ENCODE measurements around the gene POGK. TPM values are rescaled to one million over a fixed set of nuclear protein-coding genes. Genes with fewer than 3 reads are reported as not detected.

POGK gene
- total RNA-seq, 2 donors from 2014 or later: 37.9 to 43.2 TPM

DNA sequence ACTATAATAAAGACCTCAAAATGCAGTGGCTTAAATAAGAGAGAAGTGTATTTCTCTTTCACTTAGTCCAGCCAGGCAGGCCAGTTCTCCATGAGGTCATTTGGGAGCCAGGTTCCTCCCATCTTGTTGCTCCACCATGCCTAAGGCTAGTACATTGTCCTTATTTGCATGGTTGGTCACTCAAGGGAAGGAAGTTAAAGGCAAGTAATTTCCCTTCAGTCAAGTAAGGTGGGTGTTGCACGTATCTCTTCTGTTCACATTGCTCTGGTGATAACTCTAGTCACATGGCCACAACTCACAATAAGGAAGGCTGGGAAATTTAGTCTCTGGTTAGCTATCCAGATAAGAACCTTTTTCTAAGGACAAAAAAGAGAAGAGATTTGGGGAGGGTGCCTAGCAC lies 64.0 kb downstream of the POGK start:
- Mint-ChIP-seq H3K4me3 (no peak overlapping the region), H3K27ac (no peak overlapping the region), H3K27me3 (ENCODE audit: insufficient read depth) (peaks cover 2% of the 10 kb centered on the region), H3K36me3 (ENCODE audit: low read depth) (no peaks in the 10 kb centered on the region), H3K4me1 (no peaks in the 10 kb centered on the region), H3K9me3 (peaks cover 4% of the 10 kb centered on the region)
- Histone ChIP-seq H3K36me3 (ENCODE audit: control insufficient read depth, insufficient read depth, low read length) (no peaks in the 10 kb centered on the region), H3K9me3 (ENCODE audit: control insufficient read depth, low read length) (peaks cover 3% of the 10 kb centered on the region), H3K4me1 (ENCODE audit: control insufficient read depth, insufficient read depth, low read length) (no peaks in the 10 kb centered on the region), H3K9ac (ENCODE audit: extremely low read depth, low read length, poor library complexity, severe bottlenecking) (no peak overlapping the region), H3K27me3 (ENCODE audit: control insufficient read depth, insufficient read depth, low read length, poor library complexity, severe bottlenecking) (no peaks in the 10 kb centered on the region), H3K4me3 (ENCODE audit: low read length) (no peak overlapping the region), H3K27ac (ENCODE audit: low read depth, low read length) (no peak overlapping the region)
- 88% methylated on average over 1 of the region's 1 CpG; no CpG with 5 or more reads in 1 of the 2 experiments for WGBS, 2 experiments (ENCODE audit: insufficient coverage in 1 of 2, insufficient read length in 1 of 2)
- DNase-seq: no peak
- TF ChIP-seq, protein P1, sequence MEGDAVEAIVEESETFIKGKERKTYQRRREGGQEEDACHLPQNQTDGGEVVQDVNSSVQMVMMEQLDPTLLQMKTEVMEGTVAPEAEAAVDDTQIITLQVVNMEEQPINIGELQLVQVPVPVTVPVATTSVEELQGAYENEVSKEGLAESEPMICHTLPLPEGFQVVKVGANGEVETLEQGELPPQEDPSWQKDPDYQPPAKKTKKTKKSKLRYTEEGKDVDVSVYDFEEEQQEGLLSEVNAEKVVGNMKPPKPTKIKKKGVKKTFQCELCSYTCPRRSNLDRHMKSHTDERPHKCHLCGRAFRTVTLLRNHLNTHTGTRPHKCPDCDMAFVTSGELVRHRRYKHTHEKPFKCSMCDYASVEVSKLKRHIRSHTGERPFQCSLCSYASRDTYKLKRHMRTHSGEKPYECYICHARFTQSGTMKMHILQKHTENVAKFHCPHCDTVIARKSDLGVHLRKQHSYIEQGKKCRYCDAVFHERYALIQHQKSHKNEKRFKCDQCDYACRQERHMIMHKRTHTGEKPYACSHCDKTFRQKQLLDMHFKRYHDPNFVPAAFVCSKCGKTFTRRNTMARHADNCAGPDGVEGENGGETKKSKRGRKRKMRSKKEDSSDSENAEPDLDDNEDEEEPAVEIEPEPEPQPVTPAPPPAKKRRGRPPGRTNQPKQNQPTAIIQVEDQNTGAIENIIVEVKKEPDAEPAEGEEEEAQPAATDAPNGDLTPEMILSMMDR (conservative IDR thresholded peaks at IDR 0.05): no peak

GRCh38 chr1:166905136-166905535 lies 65.9 kb downstream of the POGK start:
- no peaks in the 10 kb centered on the region for H3K4me1 ChIP-seq (ENCODE audit: control insufficient read depth, insufficient read depth, low read length)
- WGBS, 2 experiments (ENCODE audit: insufficient coverage in 1 of 2, insufficient read length in 1 of 2): 89 to 90% methylated on average over 2 of the region's 2 CpGs
- TF ChIP-seq, protein P1 (conservative IDR thresholded peaks at IDR 0.05): no peak
- no peaks in the 10 kb centered on the region for H3K4me1 Mint-ChIP-seq
- no peak overlapping the region for H3K4me3 Mint-ChIP-seq
- no peaks in the 10 kb centered on the region for H3K9me3 ChIP-seq (ENCODE audit: control insufficient read depth, low read length)
- no peaks in the 10 kb centered on the region for H3K27me3 Mint-ChIP-seq (ENCODE audit: insufficient read depth)
- no peak overlapping the region for H3K9ac ChIP-seq (ENCODE audit: extremely low read depth, low read length, poor library complexity, severe bottlenecking)
- H3K4me3 ChIP-seq (ENCODE audit: low read length): no peak overlapping the region
- no peak for DNase-seq
- no peak overlapping the region for H3K27ac ChIP-seq (ENCODE audit: low read depth, low read length)
- H3K27me3 ChIP-seq (ENCODE audit: control insufficient read depth, insufficient read depth, low read length, poor library complexity, severe bottlenecking): no peaks in the 10 kb centered on the region
- no peaks in the 10 kb centered on the region for H3K36me3 Mint-ChIP-seq (ENCODE audit: low read depth)
- H3K27ac Mint-ChIP-seq: no peak overlapping the region
- H3K36me3 ChIP-seq (ENCODE audit: control insufficient read depth, insufficient read depth, low read length): no peaks in the 10 kb centered on the region
- H3K9me3 Mint-ChIP-seq: no peaks in the 10 kb centered on the region

GRCh38 chr1:166905900-166906299 lies 66.6 kb downstream of the POGK start:
- TF ChIP-seq, protein P1 (conservative IDR thresholded peaks at IDR 0.05): no peak
- WGBS, 2 experiments (ENCODE audit: insufficient coverage in 1 of 2, insufficient read length in 1 of 2): 94 to 98% methylated on average over 2 to 3 of the region's 3 CpGs
- Mint-ChIP-seq H3K27me3 (ENCODE audit: insufficient read depth) (no peaks in the 10 kb centered on the region), H3K27ac (no peak overlapping the region), H3K36me3 (ENCODE audit: low read depth) (no peaks in the 10 kb centered on the region), H3K4me3 (no peak overlapping the region), H3K4me1 (no peaks in the 10 kb centered on the region), H3K9me3 (peaks cover 5% of the 10 kb centered on the region)
- H3K9me3 ChIP-seq (ENCODE audit: control insufficient read depth, low read length): peaks cover 4% of the 10 kb centered on the region
- DNase-seq: no peak
- H3K36me3 ChIP-seq (ENCODE audit: control insufficient read depth, insufficient read depth, low read length): no peaks in the 10 kb centered on the region
- no peaks in the 10 kb centered on the region for H3K4me1 ChIP-seq (ENCODE audit: control insufficient read depth, insufficient read depth, low read length)
- H3K27ac ChIP-seq (ENCODE audit: low read depth, low read length): no peak overlapping the region
- no peak overlapping the region for H3K9ac ChIP-seq (ENCODE audit: extremely low read depth, low read length, poor library complexity, severe bottlenecking)
- no peaks in the 10 kb centered on the region for H3K27me3 ChIP-seq (ENCODE audit: control insufficient read depth, insufficient read depth, low read length, poor library complexity, severe bottlenecking)
- no peak overlapping the region for H3K4me3 ChIP-seq (ENCODE audit: low read length)

Other genes starting within 250 kb of the POGK start
- 10 to 100 TPM; 18.4 to 19.9 TPM for gene TADA1, start 36.8 kb downstream of the POGK start, total RNA-seq
- gene ILDR2, start 136.1 kb downstream of the POGK start, total RNA-seq: 1 to 10 TPM in 1 of 2 donors, under 1 TPM in 1; 1.00 to 1.4 TPM
- gene MAEL, start 149.8 kb downstream of the POGK start, total RNA-seq: under 1 TPM in 1 of 2 donors, not detected in 1; 0.27 TPM

All from endodermal cell (in vitro differentiated cells).